Activated CD8-positive, alpha-beta memory T cell treated with anti-CD3 and anti-CD28 coated beads, Interleukin-2, amount 50 U/mL, for 1 hour (primary cell): Measurements from ENCODE around the gene OMG.
"Not testable (repeated sequence)": the region's sequence is repeated elsewhere in the genome, so short reads cannot be mapped to it uniquely, and the experiment has no call there.

Experiments used
- DNase-seq: peaks from one replicate; pipeline ENCODE4 v3.0.0-alpha.2; 2020; ENCODE audit errors: extremely low read depth

The OMG gene

DNA sequence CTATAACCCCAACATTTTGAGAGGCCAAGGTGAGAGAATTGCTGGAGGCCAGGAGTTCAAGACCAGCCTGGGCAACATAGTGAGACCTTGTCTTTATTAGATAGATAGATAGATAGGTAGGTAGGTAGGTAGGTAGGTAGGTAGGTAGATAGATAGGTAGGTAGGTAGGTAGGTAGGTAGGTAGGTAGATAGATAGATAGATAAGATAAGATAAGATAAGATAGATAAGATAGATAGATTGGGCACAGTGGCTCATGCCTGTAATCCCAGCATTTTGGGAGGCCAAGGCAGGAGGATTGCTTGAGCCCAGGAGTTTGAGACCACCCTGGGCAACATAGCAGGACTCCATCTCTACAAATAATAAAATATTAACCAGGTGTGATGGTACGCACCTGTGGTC, 34.1 kb downstream of the OMG start:
- DNase-seq = not testable (repeated sequence)

- DNase-seq = no peak
Measured at GRCh38 chr17:31261601-31262000, 35.4 kb downstream of the OMG start.

GRCh38 chr17:31260151-31260550, 36.9 kb downstream of the OMG start:
- DNase-seq = no peak

DNA sequence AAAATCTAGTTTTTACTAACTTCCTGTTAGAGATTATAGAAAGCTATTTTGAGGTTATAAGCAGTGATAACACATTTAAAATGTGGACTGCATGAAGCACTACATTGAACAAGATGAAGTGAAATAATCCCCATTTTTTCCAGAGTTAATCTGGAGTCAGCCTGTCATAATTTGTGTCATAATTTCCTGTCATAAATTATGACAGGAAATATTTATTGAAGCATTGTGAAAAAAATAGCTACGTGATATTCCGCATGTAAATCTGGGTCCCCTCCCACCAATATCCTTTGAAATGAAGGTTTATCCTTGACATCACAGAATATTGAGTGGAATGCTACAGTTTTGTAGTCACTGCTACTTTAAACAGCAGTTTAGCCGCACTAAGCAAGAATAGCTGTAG, 40.1 kb downstream of the OMG start:
- no peak for DNase-seq

DNA sequence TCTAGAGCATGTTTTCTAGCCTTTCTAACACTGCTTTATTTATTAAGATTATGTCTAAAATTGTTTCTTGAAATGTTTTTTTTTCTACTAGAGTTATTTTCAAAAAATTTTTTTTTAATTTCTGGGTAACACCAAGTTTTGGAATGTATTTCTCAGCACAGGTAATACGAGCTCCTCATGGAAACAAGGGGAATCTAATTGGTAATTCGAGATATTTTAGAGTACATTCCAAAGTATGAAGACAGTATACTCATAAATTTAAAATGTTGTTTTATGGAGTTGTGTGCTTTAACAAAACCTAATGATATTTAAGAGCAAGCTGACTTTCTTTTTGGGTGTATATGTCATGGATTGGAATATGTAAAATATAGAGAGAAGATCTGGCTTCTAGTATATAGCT, 42.4 kb downstream of the OMG start:
- no peak for DNase-seq

DNA sequence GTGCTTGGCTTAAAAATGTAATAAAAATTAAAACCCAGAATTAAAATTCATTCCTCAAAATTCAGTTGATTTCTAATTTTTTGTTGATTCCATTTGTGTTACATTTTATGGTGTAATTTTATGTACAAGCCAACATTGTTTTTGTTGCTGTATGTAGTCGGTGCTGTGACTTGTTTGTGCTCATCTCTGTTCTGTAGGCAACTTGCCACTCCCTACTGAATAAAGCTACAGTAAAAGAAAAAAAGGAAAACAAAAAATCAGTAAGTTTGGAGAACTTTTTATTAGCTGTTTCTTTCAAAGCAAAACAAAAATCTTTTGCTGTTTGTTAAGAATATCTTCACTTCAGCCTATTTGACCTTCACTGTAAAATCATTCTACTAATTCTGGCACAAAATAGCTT, 44.3 kb downstream of the OMG start:
- DNase-seq = no peak

DNA sequence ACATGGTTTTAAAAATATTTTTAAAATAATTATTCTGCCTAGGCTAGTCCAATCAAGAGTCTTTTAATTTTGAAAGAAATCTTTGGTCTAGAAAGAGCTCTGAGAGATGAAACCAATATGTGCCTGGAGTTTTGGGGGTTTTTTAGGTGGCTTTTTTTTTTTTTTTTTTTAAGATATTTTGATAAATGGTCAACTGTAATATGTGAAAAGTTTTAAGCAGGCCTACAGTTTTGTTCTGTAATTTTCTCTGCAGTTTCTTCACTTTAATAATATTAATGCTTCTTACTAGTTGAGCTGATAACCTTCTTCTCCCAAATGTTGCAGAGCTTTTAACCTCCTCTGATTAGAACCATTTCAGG, 45.1 kb downstream of the OMG start:
- DNase-seq = no peak

DNA sequence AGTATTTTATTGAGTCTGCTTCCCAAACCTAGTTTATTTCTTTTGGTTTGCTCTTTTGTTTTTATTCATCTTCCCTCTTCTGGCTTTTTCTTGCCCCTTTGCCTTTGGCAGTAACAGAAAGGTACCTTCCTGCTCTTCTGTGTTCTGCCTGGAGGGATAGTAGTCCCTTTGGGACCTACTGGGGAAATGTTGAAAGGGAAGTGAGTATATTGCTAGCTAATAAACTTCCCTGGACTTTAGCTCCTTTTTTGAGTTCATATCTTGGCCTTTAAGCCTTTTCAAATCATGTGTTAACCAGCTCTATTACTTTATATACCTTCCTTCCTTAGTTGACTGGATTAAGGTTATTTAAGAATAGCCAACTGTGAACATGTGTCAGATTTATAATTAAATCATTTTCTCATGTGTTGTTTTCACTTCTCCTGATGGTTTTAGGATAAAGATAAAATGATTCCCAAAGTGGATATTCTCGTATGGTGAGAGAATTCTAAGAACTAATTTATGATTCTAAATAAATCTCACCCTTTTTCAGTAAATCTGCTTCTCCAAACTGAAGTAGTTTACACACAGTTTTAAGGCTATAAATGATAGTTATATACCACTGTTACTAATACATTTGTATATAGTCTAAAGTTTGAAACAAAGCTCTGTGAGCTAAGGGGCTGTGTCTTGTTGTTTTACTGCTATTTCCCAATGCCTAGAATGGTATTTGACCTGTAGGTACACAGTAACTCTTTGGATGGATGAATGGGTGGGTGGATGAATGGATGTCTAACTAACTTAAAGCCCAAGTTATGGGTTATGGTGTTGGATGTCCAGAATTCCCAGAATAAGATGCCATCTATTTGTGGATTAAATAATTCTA, 45.7 kb downstream of the OMG start:
- no peak for DNase-seq

GRCh38 chr17:31250229-31250628, 46.8 kb downstream of the OMG start:
- DNase-seq = no peak

- no peak for DNase-seq
Measured at GRCh38 chr17:31249835-31250141, 47.3 kb downstream of the OMG start.

- no peak for DNase-seq
Measured at GRCh38 chr17:31248986-31249834, 47.8 kb downstream of the OMG start.
